Measurements from ENCODE around the gene IGSF9B. TPM values are rescaled to one million over a fixed set of nuclear protein-coding genes. Genes with fewer than 3 reads are reported as not detected.

IGSF9B gene
- polyA plus RNA-seq, 1 experiment = 0.05 TPM

DNA sequence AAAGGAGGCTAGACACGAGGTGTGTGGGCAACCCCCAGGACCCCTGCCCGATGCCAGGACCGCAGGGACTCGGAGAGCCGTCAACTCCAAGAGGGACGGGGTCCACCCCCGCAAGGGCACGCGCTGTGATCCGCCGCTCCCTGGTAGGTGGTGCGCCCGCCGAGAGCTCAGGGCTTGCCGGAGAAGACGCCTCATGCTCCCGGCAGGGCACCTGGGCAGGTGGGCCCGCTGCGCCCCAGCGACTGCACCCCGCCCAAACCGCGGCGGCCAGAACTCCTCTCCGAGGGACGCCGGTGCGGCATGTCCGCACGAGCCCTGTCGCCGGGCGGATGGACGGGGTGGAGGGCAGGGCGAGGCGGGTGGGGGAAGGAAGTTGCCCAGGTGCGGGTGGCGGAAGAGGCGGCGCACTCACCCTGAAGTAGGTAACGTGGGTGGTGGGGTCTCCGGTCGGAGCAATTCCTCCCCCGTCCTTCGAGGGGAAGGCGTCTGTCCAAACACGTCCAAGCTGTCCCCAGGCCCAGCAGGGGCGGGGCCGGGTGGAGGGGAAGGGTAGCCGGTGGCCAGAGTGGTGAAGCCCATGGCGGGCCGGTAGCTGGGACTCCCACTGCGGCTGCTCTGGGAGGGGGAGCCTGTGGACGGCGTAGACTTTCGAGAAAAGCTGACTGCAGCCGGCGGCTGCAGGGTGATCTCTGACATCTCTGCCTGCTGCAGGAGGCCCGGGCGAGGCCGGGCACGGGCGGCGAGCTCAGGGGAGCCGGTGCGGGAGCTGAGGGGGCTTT, 37.2 kb downstream of the IGSF9B start:
- Histone ChIP-seq H3K4me3 (ENCODE audit: low read depth, low read length) (no peak overlapping the region), H3K36me3 (ENCODE audit: control insufficient read depth, insufficient read depth, low read length) (no peaks in the 10 kb centered on the region), H3K27me3 (ENCODE audit: control insufficient read depth, insufficient read depth, low read length) (peaks cover 9% of the 10 kb centered on the region)
- ChIA-PET POLR2A (no interaction called here), CTCF (interaction anchor here (0.9 kb wide), 1 partner anchor 40 kb away, joined by 3 read pairs; no protein-coding TSS in a partner anchor)
- DNase-seq (ENCODE audit: low read depth) = no peak
- TF ChIP-seq, protein P1, sequence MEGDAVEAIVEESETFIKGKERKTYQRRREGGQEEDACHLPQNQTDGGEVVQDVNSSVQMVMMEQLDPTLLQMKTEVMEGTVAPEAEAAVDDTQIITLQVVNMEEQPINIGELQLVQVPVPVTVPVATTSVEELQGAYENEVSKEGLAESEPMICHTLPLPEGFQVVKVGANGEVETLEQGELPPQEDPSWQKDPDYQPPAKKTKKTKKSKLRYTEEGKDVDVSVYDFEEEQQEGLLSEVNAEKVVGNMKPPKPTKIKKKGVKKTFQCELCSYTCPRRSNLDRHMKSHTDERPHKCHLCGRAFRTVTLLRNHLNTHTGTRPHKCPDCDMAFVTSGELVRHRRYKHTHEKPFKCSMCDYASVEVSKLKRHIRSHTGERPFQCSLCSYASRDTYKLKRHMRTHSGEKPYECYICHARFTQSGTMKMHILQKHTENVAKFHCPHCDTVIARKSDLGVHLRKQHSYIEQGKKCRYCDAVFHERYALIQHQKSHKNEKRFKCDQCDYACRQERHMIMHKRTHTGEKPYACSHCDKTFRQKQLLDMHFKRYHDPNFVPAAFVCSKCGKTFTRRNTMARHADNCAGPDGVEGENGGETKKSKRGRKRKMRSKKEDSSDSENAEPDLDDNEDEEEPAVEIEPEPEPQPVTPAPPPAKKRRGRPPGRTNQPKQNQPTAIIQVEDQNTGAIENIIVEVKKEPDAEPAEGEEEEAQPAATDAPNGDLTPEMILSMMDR (IDR thresholded peaks at IDR 0.05; ENCODE audit: insufficient read depth, low read depth, low read length) = no peak

DNA sequence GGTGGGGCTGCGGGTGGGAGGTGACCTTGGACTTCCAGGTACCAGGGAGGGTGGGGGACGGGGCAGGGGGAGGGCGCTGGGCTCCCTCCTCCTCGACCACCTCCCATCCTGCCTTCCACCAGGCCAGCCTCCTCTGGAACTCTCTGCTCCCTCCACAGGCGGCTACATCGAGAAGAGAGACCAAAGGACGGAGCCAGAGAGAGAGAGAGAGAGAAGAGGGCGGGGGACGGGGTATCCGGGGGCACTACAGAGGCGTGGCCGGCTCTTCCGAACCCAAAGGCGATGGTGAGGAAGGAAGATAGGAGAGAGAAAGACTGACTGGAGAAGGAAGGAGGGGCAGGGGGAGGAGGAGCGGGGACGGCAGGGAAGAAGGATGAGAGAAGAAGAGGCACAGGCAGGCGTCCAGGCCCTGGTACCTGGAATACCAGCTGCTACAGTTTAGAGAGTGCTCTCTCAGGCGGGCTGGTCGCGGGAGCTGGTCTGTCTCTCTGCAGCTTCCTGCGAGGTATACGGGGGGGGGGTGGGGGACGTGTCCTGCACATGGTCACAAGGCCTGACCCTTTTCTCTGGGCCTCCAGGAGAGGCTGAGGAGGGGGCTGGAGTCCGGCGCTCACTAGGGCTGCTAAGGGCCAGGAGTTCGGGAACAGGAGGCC, 38.0 kb downstream of the IGSF9B start:
- Histone ChIP-seq H3K27me3 (ENCODE audit: control insufficient read depth, insufficient read depth, low read length) (peaks cover 9% of the 10 kb centered on the region), H3K4me3 (ENCODE audit: low read depth, low read length) (no peak overlapping the region), H3K36me3 (ENCODE audit: control insufficient read depth, insufficient read depth, low read length) (no peaks in the 10 kb centered on the region)
- POLR2A ChIA-PET = no interaction called here
- TF ChIP-seq, protein P1 (IDR thresholded peaks at IDR 0.05; ENCODE audit: insufficient read depth, low read depth, low read length) = no peak
- no peak for DNase-seq (ENCODE audit: low read depth)
- CTCF ChIA-PET = interaction anchor here (0.9 kb wide), 1 partner anchor 41 kb away, joined by 3 read pairs; no protein-coding TSS in a partner anchor

DNA sequence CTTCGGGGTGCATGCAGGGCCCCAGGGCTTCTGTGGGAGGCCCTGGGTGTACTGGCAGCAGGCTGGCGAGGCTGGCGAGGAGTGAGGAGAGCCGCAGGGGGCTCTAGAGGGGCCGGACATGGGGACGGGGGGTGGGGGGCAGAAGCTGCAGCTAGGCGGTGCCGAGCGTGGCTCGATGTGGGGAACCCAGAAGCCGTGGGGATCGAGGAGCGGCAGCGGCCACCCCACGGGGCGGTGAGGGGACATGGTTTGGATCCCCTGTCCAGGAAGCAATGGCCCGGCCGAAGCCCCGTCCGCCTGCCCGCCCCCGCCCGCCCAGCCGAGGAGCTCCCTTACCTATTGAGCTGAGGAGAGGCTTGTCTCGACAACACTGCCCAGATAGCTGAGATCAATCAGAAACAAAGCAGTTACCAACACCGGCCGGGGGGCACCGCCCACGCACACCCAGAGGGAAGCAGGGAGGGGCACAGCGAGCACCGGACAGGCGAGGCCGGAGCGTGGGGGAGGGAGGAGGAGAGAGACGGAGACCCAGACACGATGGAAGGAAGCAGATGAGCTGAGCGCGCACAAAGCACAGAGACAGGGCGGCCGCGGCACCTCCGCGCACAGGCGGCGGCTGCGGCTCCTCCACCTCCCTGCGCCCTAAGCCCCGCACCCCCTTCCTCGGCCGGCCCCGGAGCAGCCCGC, 38.7 kb downstream of the IGSF9B start:
- DNase-seq (ENCODE audit: low read depth) = no peak
- TF ChIP-seq, protein P1 (IDR thresholded peaks at IDR 0.05; ENCODE audit: insufficient read depth, low read depth, low read length) = no peak
- no peak overlapping the region for H3K4me3 ChIP-seq (ENCODE audit: low read depth, low read length)
- no peaks in the 10 kb centered on the region for H3K36me3 ChIP-seq (ENCODE audit: control insufficient read depth, insufficient read depth, low read length)
- peaks cover 9% of the 10 kb centered on the region for H3K27me3 ChIP-seq (ENCODE audit: control insufficient read depth, insufficient read depth, low read length)
- POLR2A ChIA-PET = no interaction called here
- CTCF ChIA-PET = no interaction called here

DNA sequence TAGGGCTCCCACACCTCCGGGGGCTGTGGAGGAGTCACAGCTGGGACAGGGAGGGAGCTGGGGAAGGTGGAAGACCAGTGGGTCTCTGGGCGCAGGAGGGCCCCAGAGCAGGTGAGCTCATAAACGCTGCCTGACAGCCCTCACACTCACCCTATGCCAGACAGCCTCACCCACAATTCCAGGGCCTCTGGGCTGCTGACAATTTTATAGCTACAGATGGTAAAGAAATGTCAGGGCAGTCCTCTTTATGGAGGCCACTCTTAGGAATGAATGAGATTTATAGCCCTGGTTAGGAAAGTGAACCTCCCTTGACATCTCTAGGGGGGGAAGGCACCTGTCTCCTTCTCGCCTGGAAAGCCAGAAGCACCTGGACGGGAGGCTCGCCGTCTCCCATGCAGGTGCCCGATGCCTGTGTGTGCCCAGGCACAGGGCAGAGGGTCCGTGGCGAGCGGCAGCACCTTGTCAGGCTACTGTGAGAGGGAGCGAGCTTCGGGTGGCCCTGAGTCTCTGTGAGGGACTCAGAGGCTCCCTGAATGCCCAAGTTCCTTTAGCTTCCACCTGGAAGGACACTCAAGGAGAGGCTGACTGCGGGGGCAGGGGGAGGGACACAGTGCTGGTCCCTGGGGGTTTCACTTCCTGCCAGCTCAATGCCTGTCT, 39.9 kb downstream of the IGSF9B start:
- POLR2A ChIA-PET = no interaction called here
- CTCF ChIA-PET = interaction anchor here (0.5 to 1.1 kb wide), 2 partner anchors 11 to 354 kb away, joined by 3 to 4 read pairs; no protein-coding TSS in a partner anchor

More for the DNA sequence above, 39.9 kb downstream of the IGSF9B start:
- TF ChIP-seq, protein P1 (IDR thresholded peaks at IDR 0.05; ENCODE audit: insufficient read depth, low read depth, low read length) = no peak
- Histone ChIP-seq H3K27me3 (ENCODE audit: control insufficient read depth, insufficient read depth, low read length) (peaks cover 9% of the 10 kb centered on the region), H3K36me3 (ENCODE audit: control insufficient read depth, insufficient read depth, low read length) (no peaks in the 10 kb centered on the region), H3K4me3 (ENCODE audit: low read depth, low read length) (no peak overlapping the region)
- DNase-seq (ENCODE audit: low read depth) = no peak

Measured in BJ (cell line).